HTR-8/SVneo (cell line): ENCODE data around the gene DAGLA.
A peak's percentile ranks its signal among the peaks of the same experiment; 100 is the strongest.

ENCODE experiments used
- DNase-seq: peaks from one replicate; pipeline ENCODE4 v3.0.0; 2011; ENCODE audit warnings: low spot score, mixed read lengths; ENCODE audit not compliant: insufficient read length
- FAIRE-seq: peaks from 2 replicates; lab custom pipeline; 2011; peaks lifted over from hg19 to GRCh38; lab: Jason Lieb, UNC

Gene DAGLA

GRCh38 chr11:61720597-61720996 is 40.4 kb downstream of the DAGLA start:
- DNase-seq (no peak), FAIRE-seq (no peak)

DNA sequence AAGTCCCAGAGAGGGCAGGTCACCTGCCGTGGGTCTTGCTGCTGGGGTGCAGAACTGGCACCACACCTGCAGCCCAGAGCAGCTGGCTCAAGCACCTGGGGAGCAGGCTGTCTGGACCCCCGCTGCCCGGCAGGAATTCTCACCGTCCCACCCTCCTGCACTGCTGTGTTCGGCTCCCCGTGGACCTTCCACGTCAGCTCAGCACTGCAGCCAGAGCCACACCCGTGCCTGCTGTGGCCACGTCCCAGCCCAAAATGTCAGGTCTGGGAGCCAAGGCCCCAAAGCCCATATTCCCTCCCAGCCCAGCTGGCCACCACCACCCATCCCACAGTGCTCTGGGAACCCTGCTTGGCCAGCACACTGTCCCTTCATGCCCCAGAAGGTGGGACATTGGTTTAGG is 44.2 kb downstream of the DAGLA start:
- FAIRE-seq (no peak), DNase-seq (no peak)

GRCh38 chr11:61725781-61726231 is 45.6 kb downstream of the DAGLA start:
- FAIRE-seq = no peak
- DNase-seq = no peak

DNA sequence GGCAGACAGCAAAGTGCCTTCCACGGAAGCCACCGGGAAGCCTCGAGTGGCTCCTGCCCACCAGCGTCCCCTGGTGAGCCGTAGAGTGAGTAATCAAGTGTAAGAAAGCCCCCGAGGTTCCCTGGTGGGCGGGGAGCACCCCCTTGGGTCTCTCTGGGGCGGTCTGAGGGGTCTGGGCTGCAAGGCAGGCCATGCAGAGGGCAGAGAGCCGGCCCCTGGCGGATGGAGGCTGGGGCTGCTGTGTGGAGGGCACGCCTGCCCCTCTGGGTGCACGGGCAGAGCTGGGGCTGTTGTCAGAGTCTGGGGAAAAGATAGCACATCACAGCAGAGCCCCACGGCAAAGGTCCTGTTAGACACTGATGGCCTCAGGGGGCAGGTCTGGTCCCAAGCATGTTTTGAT is 46.6 kb downstream of the DAGLA start:
- DNase-seq (no peak), FAIRE-seq (no peak)

GRCh38 chr11:61727401-61727811 is 47.2 kb downstream of the DAGLA start:
- FAIRE-seq (no peak), DNase-seq (no peak)

- DNase-seq (no peak), FAIRE-seq (no peak)
Observed at GRCh38 chr11:61728066-61728939, 48.1 kb downstream of the DAGLA start.

GRCh38 chr11:61728940-61729219 is 48.7 kb downstream of the DAGLA start:
- DNase-seq = peak; percentile 57
- FAIRE-seq = no peak

GRCh38 chr11:61730240-61730994 is 50.2 kb downstream of the DAGLA start:
- FAIRE-seq (no peak), DNase-seq (no peak)

GRCh38 chr11:61731211-61731951 is 51.2 kb downstream of the DAGLA start:
- DNase-seq = no peak
- no peak for FAIRE-seq

GRCh38 chr11:61731952-61732675 is 51.9 kb downstream of the DAGLA start:
- DNase-seq (no peak), FAIRE-seq (no peak)

GRCh38 chr11:61732705-61733104 is 52.5 kb downstream of the DAGLA start:
- FAIRE-seq = no peak
- DNase-seq = no peak

- peak; percentile 74 for FAIRE-seq
- peak; percentile 90 for DNase-seq
Observed at GRCh38 chr11:61733120-61733978, 53.2 kb downstream of the DAGLA start.

GRCh38 chr11:61734767-61735166 is 54.6 kb downstream of the DAGLA start:
- FAIRE-seq = no peak
- DNase-seq = no peak

GRCh38 chr11:61735391-61735790 is 55.2 kb downstream of the DAGLA start:
- FAIRE-seq (no peak), DNase-seq (no peak)

- no peak for FAIRE-seq
- no peak for DNase-seq
Observed at GRCh38 chr11:61736310-61736709, 56.1 kb downstream of the DAGLA start.

- FAIRE-seq (no peak), DNase-seq (no peak)
Observed at GRCh38 chr11:61737131-61737530, 56.9 kb downstream of the DAGLA start.

DNA sequence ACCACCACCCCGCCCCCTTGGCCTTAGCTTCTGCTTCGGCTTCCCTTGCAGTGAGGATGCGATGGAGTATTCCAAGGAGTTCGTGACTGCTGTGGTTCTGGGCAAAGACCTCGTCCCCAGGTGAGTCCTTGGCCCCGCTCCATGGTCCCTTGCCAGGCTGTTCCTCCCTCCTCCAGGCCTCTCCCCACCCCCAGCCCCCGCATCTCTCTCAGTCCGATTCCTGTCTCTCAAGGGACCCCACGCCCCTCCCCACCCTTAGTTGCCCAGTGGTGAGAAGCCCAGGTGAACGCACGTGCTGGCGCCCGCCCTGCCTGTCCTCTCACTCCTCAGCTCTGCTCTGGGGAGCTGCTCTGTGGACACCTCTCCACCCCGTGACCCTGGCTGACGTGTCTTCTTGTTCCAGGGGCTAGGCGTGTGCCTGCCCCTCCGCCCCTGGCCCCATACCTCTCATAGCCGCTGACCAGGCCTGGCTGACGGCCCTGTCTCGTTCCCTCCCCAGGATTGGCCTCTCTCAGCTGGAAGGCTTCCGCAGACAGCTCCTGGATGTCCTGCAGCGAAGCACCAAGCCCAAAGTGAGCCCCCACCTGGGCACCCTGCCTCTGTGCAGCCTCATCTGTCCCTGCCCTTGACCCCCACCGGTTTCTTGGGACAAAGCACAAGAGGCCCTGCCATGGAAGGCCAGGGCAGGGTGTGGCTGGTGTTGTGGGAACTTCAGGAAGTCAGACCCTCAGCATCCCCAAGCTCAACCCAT is 57.6 kb downstream of the DAGLA start:
- FAIRE-seq = no peak
- no peak for DNase-seq

- DNase-seq (no peak), FAIRE-seq (no peak)
Observed at GRCh38 chr11:61738776-61739175, 58.6 kb downstream of the DAGLA start.

- no peak for FAIRE-seq
Observed at GRCh38 chr11:61739413-61739812, 59.2 kb downstream of the DAGLA start.

More at GRCh38 chr11:61739413-61739812, 59.2 kb downstream of the DAGLA start:
- no peak for DNase-seq
